Fibroblast of lung (primary cell): ENCODE data around the gene RAD52.

Source experiments
- CTCF ChIP-seq, 2 donors: IDR thresholded peaks in 1 of 2; conservative IDR thresholded peaks in 1 of 2; 1 replicate in 1 of 2; 2 replicates in 1 of 2; pipeline ENCODE4 v1.5.1; 2011 to 2012; ENCODE audit warnings: low read length in 2 of 2, control low read depth in 1 of 2, inconsistent platforms in 1 of 2, low read depth in 1 of 2, mild to moderate bottlenecking in 1 of 2
- EZH2 ChIP-seq: IDR thresholded peaks from 2 replicates; pipeline ENCODE4 v1.5.1; 2012; ENCODE audit warnings: low read length, control low read depth, mild to moderate bottlenecking; ENCODE audit errors: missing control alignments

GRCh38 chr12:936377-937345 lies 12.8 kb downstream of the RAD52 start:
- TF ChIP-seq CTCF (conservative IDR thresholded peaks at IDR 0.05 in 1 of 2, IDR thresholded peaks at IDR 0.05 in 1 of 2; ENCODE audit: low read depth in 1 of 2, low read length in 2 of 2) (no peak), EZH2 (no peak)
